Measurements from ENCODE around the gene REXO4. TPM values are rescaled to one million over a fixed set of nuclear protein-coding genes. Genes with fewer than 3 reads are reported as not detected.
A peak's percentile ranks its signal among the peaks of the same experiment; 100 is the strongest.

REXO4 gene
- total and polyA plus RNA-seq, 2 of the 13 experiments (the other 11 are each of a cell fraction or from before 2014, with no cell fraction given) = 18.5 to 30.4 TPM

- peak; percentile 95 for TF ChIP-seq ZNF574 (CRISPR knock-in tag; IDR thresholded peaks at IDR 0.05)
Observed at GRCh38 chr9:133417541-133418461, at the start of gene REXO4 (continued).

- H3K9ac ChIP-seq (ENCODE audit: insufficient read depth, low read depth, low read length) = no peak overlapping the region
- H3K4me3 ChIP-seq (replicated peaks in 1 of 3; ENCODE audit: insufficient read depth in 1 of 3, low read depth in 2 of 3, low read length in 3 of 3) = no peak overlapping the region
- no peaks in the 10 kb centered on the region for H3K9me3 ChIP-seq (ENCODE audit: low read length)
- BruUV-seq (replicated peaks) = no TSS peak
- H3K4me1 ChIP-seq (ENCODE audit: insufficient read depth, low read length) = peaks cover 19% of the 10 kb centered on the region
- intact Hi-C loops (cut with micrococcal nuclease; ENCODE audit: unreplicated experiment) (no loop called here), in situ Hi-C loops (cut with HindIII; ENCODE audit: extremely low pct_ligation_motif_present, low pct_unique_long_range_greater_than_20kb) (no loop called here)
- ATAC-seq = no peak
- no peaks in the 10 kb centered on the region for H3K27me3 ChIP-seq (ENCODE audit: control insufficient read depth in 1 of 2, insufficient read depth in 2 of 2, low read length in 2 of 2)
- TF ChIP-seq ZNF414 (CRISPR knock-in tag; IDR thresholded peaks at IDR 0.05) (no peak), RBM22 (optimal IDR thresholded peaks at IDR 0.05; ENCODE audit: low read length) (peak; percentile 27), CTCF (CRISPR knock-in tag; IDR thresholded peaks at IDR 0.05) (0 out of 2 replicates have a peak, but pooled peaks have one; percentile 6)
- FAIRE-seq = no peak
- H3K4me2 ChIP-seq (ENCODE audit: low read depth, low read length) = no peak overlapping the region
- H4K20me1 ChIP-seq (ENCODE audit: insufficient read depth, low read length) = no peaks in the 10 kb centered on the region; the same call in 1 of the 2 replicates
- H2AFZ ChIP-seq (ENCODE audit: low read length) = no peak overlapping the region
- H3K27ac ChIP-seq (ENCODE audit: extremely low read length, insufficient read depth, low read length) = no peak overlapping the region
- POLR2A ChIA-PET = no interaction called here
- H3K79me2 ChIP-seq (ENCODE audit: insufficient read depth, low read length) = peaks cover 1% of the 10 kb centered on the region
- peaks cover 9 to 14% of the 10 kb centered on the region in 2 experiments; a peak in 3 of 5 replicates for H3K36me3 ChIP-seq (replicated peaks in 1 of 2; ENCODE audit: control insufficient read depth in 1 of 2, insufficient read depth in 2 of 2, low read length in 2 of 2)
- no peak for DNase-seq (ENCODE audit: low spot score)
- WGBS (ENCODE audit: low lambda C conversion rate) = 94% methylated on average over 4 of the region's 10 CpGs
- CTCF ChIA-PET (ENCODE audit: low intra/inter-chr PET ratio, low total read pairs) = no interaction called here
Observed at GRCh38 chr9:133467101-133467500, 49.3 kb upstream of the REXO4 start.
